Gastrocnemius medialis (tissue), 4 donors: ENCODE results near the gene ZNF787. TPM values are rescaled to one million over a fixed set of nuclear protein-coding genes. Genes with fewer than 3 reads are reported as not detected.

Source experiments
- ATAC-seq, 2 donors: fragments of 150-250 bp; one replicate each; pipeline ENCODE4 v1.9.1; 2016
- DNase-seq, 2 donors: peaks; one replicate each; pipeline ENCODE4 v3.0.0-alpha.2; 2019
- H3K27ac ChIP-seq, 4 donors: fragments of 200-600 bp; sonication (generic); 1 replicate in 1 of 4; 2 replicates in 3 of 4; pipeline ENCODE4 v1.5.1; 2016 to 2018; ENCODE audit warnings: mild to moderate bottlenecking in 2 of 4, moderate library complexity in 1 of 4
- H3K27me3 ChIP-seq, 3 donors: fragments of 200-600 bp; sonication (generic) in 2 of 3; 1 replicate in 1 of 3; 2 replicates in 2 of 3; pipeline versions ENCODE4 v1.5.1 to v1.6.0; 2016 to 2019; ENCODE audit warnings: mild to moderate bottlenecking in 1 of 3, moderate library complexity in 1 of 3
- H3K36me3 ChIP-seq, 2 donors: fragments of 200-600 bp; sonication (generic) in 1 of 2; one replicate each; pipeline ENCODE4 v1.5.1; 2017 to 2018
- H3K4me1 ChIP-seq, 2 donors: fragments of 200-600 bp; sonication (generic) in 1 of 2; one replicate each; pipeline ENCODE4 v1.5.1; 2016 to 2017; ENCODE audit warnings: mild to moderate bottlenecking in 2 of 2
- H3K4me3 ChIP-seq, 4 donors: fragments of 200-600 bp; sonication (generic) in 3 of 4; 1 replicate in 1 of 4; 2 replicates in 3 of 4; pipeline ENCODE4 v1.5.1; 2016 to 2019; ENCODE audit warnings: mild to moderate bottlenecking in 2 of 4
- H3K9me3 ChIP-seq, 3 donors: fragments of 200-600 bp; sonication (generic) in 2 of 3; 1 replicate in 1 of 3; 2 replicates in 2 of 3; pipeline ENCODE4 v1.5.1; 2016 to 2019
- POLR2A ChIP-seq, 2 donors: fragments of 450-650 bp; IDR thresholded peaks; one replicate each; pipeline ENCODE4 v1.6.1; 2017; ENCODE audit warnings: antibody characterized with exemption in 2 of 2, mild to moderate bottlenecking in 2 of 2, moderate library complexity in 2 of 2
- in situ Hi-C, 4 donors: fragments of 200-750 bp; cut with MboI; loops; one replicate each; pipeline versions ENCODE4 v1.15.0 to v1.8.0; 2017; ENCODE audit warnings: low sequenced_read_pairs in 4 of 4
- intact Hi-C: fragments of 100-400 bp; cut with DNase I; formaldehyde crosslinking; loops from one replicate; pipeline ENCODE4 v1.15.1; 2023; ENCODE audit warnings: low total_unique reads
- total RNA-seq, 4 donors: library from RNA; depleted of rRNA; stranded (reverse); fragments of >200 nt; gene quantifications; one replicate each; pipeline versions ENCODE4 v1.1.0 to v1.2.3, GENCODE V29; 2016
- TF ChIP-seq, protein P1 (sequence below), 5 experiments: fragments of 450-650 bp in 3 of 5; fragments of 200-600 bp in 2 of 5; sonication (generic) in 2 of 5; IDR thresholded peaks in 4 of 5; conservative IDR thresholded peaks in 1 of 5; 1 replicate in 4 of 5; 2 replicates in 1 of 5; pipeline ENCODE4 v1.5.1; 2016 to 2019; ENCODE audit warnings: antibody characterized with exemption in 5 of 5, mild to moderate bottlenecking in 3 of 5, moderate library complexity in 3 of 5

Gene ZNF787
- total RNA-seq, 4 donors from 2014 or later, result 16.7 to 43.0 (median 26.5) TPM

DNA sequence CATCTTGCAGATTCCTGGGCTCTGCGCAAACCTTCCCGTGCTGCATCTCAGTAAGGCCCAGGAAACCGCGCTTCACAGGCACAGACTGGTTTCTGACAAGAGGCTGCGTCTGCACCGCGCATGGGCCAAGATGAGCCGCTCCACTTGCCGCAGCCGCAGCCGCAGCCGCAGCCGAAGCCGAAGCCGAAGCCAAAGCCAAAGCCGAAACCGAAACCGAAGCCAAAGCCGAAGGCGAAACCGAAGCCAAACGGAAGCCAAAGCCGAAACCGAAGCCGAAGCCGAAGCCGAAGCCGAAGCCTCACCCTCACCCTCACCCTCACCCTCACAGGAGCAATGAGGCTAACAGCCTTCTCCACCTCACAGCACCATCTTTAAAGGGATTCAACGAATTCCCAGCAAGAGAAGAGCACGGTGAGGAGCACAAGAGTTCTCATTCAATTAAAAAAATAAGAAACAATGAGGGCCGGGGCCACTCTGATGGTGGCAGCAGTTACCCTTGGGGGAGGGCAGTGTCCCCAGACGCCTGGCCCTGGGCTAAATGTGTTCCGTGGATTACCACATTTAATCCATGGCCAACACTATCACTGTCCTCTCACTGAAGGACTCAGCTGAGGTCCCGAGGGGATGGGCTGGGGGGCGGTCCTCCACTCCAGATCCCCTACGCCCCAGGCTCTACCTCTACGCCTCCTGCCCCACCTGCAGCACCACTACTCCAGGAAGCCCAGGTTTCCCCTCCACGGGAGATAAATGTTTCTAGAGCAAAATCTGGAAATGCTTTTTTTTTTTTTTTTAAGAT lies 29.1 kb downstream of the ZNF787 start:
- intact Hi-C loops, result no loop called here
- no peaks in the 10 kb centered on the region for H3K9me3 ChIP-seq
- ATAC-seq (no peak), DNase-seq (no peak)
- H3K27me3 ChIP-seq, result no peaks in the 10 kb centered on the region
- peaks cover 0 to 6% of the 10 kb centered on the region in 2 donors for H3K36me3 ChIP-seq
- TF ChIP-seq, protein P1, sequence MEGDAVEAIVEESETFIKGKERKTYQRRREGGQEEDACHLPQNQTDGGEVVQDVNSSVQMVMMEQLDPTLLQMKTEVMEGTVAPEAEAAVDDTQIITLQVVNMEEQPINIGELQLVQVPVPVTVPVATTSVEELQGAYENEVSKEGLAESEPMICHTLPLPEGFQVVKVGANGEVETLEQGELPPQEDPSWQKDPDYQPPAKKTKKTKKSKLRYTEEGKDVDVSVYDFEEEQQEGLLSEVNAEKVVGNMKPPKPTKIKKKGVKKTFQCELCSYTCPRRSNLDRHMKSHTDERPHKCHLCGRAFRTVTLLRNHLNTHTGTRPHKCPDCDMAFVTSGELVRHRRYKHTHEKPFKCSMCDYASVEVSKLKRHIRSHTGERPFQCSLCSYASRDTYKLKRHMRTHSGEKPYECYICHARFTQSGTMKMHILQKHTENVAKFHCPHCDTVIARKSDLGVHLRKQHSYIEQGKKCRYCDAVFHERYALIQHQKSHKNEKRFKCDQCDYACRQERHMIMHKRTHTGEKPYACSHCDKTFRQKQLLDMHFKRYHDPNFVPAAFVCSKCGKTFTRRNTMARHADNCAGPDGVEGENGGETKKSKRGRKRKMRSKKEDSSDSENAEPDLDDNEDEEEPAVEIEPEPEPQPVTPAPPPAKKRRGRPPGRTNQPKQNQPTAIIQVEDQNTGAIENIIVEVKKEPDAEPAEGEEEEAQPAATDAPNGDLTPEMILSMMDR (IDR thresholded peaks at IDR 0.05 in 4 of 5, conservative IDR thresholded peaks at IDR 0.05 in 1 of 5), result no peak
- no peak for TF ChIP-seq POLR2A (IDR thresholded peaks at IDR 0.05)
- H3K27ac ChIP-seq, result peak overlapping the region; percentile 70 to 76 (median 70)
- H3K4me1 ChIP-seq, result peaks cover 6 to 8% of the 10 kb centered on the region in 2 donors
- in situ Hi-C loops, result no loop called here
- H3K4me3 ChIP-seq, result no peak overlapping the region

DNA sequence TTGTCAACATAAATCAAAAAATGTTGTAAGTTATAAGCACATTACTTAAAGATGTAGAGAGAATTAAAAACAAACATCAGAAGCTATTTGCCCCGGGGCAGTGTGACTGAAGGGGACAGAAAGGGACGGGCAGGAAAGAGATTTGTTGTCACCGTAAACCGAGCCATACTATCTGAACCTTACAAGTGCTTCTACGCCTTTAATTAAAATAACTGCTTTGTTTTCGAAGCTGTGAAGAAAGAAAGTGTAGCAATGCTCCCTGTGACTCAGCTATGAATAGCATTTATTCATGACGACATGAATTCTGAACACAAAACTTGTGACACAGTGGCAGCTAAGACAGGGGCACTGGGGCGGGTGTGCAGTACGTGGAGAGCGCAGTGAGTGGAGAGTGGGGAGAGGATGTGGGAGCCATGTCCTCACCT lies 30.0 kb downstream of the ZNF787 start:
- peak overlapping the region; percentile 70 to 76 (median 70) for H3K27ac ChIP-seq
- no peak overlapping the region for H3K4me3 ChIP-seq
- ATAC-seq (peak; percentile 90 to 91), DNase-seq (peak in 1 of 2 donors; percentile 56)
- H3K27me3 ChIP-seq, result no peaks in the 10 kb centered on the region
- intact Hi-C loops, result no loop called here
- in situ Hi-C loops, result no loop called here
- H3K9me3 ChIP-seq, result no peaks in the 10 kb centered on the region
- peaks cover 6 to 8% of the 10 kb centered on the region in 2 donors for H3K4me1 ChIP-seq
- TF ChIP-seq POLR2A (IDR thresholded peaks at IDR 0.05), result peak; percentile 31
- TF ChIP-seq, protein P1 (IDR thresholded peaks at IDR 0.05 in 4 of 5, conservative IDR thresholded peaks at IDR 0.05 in 1 of 5), result no peak
- H3K36me3 ChIP-seq, result peaks cover 0 to 6% of the 10 kb centered on the region in 2 donors

DNA sequence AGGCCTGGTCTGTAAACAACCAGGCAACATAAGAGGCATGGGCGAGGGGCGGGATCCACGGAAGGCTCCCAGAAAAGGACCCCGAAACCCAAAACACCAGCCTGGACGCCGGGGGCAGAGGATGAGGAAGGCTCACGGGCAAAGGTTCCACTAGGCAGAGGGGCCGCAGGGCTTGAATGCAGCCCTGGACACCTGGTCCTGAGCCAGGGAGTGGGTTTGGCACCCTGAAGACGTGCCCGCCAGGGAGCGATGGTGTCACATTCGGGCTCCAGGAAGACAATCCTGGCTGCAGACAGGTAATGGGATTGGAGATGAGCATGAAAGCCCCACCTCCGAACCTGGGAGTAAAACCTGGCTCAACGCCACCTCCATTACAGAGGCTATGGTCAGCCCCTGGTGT lies 31.8 kb downstream of the ZNF787 start:
- Histone ChIP-seq H3K4me3 (no peak overlapping the region), H3K4me1 (peaks cover 6 to 8% of the 10 kb centered on the region in 2 donors), H3K27ac (peak overlapping the region in 1 of 4 donors; percentile 70), H3K27me3 (no peaks in the 10 kb centered on the region), H3K9me3 (no peaks in the 10 kb centered on the region), H3K36me3 (peaks cover 0 to 6% of the 10 kb centered on the region in 2 donors)
- TF ChIP-seq, protein P1 (IDR thresholded peaks at IDR 0.05 in 4 of 5, conservative IDR thresholded peaks at IDR 0.05 in 1 of 5), result no peak
- no peak for TF ChIP-seq POLR2A (IDR thresholded peaks at IDR 0.05)
- ATAC-seq, result no peak
- no peak for DNase-seq
- intact Hi-C loops, result no loop called here
- in situ Hi-C loops, result no loop called here

DNA sequence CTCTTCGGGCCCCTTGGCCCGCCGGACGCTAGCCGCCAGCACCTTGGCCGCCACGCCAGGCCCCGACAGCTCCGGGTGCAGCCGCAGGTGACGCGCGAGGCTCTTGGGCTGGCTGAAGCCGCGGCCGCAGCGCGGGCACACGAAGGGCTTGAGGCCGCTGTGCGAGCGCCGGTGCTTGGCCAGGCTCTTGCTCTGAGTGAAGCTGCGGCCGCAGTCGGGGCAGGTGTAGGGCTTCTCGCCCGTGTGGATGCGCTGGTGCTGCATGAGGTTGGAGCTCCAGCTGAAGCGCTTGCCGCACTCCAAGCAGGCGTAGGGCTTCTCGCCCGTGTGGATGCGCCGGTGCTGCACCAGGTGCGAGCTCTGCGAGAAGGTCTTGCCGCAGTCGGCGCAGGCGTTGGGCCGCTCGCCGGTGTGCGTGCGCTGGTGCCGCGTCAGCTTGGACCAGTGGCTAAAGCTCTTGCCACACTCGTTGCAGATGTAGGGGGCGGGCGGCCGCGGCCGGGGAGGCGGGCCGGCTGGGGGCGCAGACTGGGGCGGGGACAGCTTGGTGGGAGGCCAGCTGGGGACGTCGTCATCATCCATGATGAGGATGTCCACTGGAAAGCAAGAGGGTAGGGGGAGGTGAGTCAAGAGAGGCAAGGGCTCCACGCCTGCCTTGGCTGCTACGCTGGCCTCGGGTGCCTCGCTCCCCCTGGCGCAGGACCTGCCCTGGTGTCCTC lies 32.4 kb downstream of the ZNF787 start:
- no peak for TF ChIP-seq POLR2A (IDR thresholded peaks at IDR 0.05)
- TF ChIP-seq, protein P1 (IDR thresholded peaks at IDR 0.05 in 4 of 5, conservative IDR thresholded peaks at IDR 0.05 in 1 of 5), result no peak
- in situ Hi-C loops (no loop called here), intact Hi-C loops (no loop called here)
- Histone ChIP-seq H3K9me3 (no peaks in the 10 kb centered on the region), H3K4me1 (peaks cover 6 to 8% of the 10 kb centered on the region in 2 donors), H3K27me3 (no peaks in the 10 kb centered on the region), H3K36me3 (peaks cover 0 to 6% of the 10 kb centered on the region in 2 donors), H3K27ac (peak overlapping the region in 1 of 4 donors; percentile 70), H3K4me3 (no peak overlapping the region)
- no peak for DNase-seq
- no peak for ATAC-seq
